ENCODE measurements around the gene CGREF1.
A peak's percentile ranks its signal among the peaks of the same experiment; 100 is the strongest.

The CGREF1 gene

GRCh38 chr2:27100036-27100435 is 18.9 kb downstream of the CGREF1 start:
- no peak overlapping the region for H3K14ac ChIP-seq (ENCODE audit: low read length)
- no peak overlapping the region for H3K4me3 ChIP-seq (ENCODE audit: low read length in 2 of 2)
- H2BK120ac ChIP-seq (ENCODE audit: low read depth, low read length), result peak overlapping the region; percentile 53
- H3K27me3 ChIP-seq (ENCODE audit: control insufficient read depth in 3 of 3, insufficient read depth in 3 of 3, low read depth in 1 of 3, low read length in 3 of 3), result peaks cover 0 to 16% (median 2%) of the 10 kb centered on the region in 3 experiments
- no peak overlapping the region for H3K23ac ChIP-seq (ENCODE audit: low read depth, low read length, poor library complexity)
- no peak overlapping the region for H4K8ac ChIP-seq (ENCODE audit: low read depth, low read length)
- H3K18ac ChIP-seq (ENCODE audit: low read length), result peak overlapping the region; percentile 22
- no peaks in the 10 kb centered on the region for H3K79me1 ChIP-seq (ENCODE audit: low read depth, low read length)
- H3K36me3 ChIP-seq (replicated peaks in 1 of 2; ENCODE audit: control insufficient read depth in 2 of 2, insufficient read depth in 2 of 2, low read length in 2 of 2), result peaks cover 0 to 1% of the 10 kb centered on the region in 2 donors
- no peak overlapping the region for H3K27ac ChIP-seq (replicated peaks; ENCODE audit: low read length)
- no peaks in the 10 kb centered on the region for H3K9me3 ChIP-seq (replicated peaks in 1 of 2; ENCODE audit: control insufficient read depth in 2 of 2, insufficient read depth in 1 of 2, low read depth in 1 of 2, low read length in 2 of 2)
- H3K4me1 ChIP-seq (ENCODE audit: control insufficient read depth in 2 of 2, insufficient read depth in 1 of 2, low read depth in 1 of 2, low read length in 2 of 2), result peaks cover 0 to 4% of the 10 kb centered on the region in 2 donors
- no peak overlapping the region for H2BK5ac ChIP-seq (ENCODE audit: low read length)
- no peak overlapping the region for H2AK5ac ChIP-seq (ENCODE audit: low read depth, low read length)
- H2BK12ac ChIP-seq (ENCODE audit: low read length), result no peak overlapping the region
- no peak overlapping the region for H2BK15ac ChIP-seq (ENCODE audit: low read length)
- whole genome bisulfite sequencing, 2 donors (ENCODE audit: extremely low coverage in 2 of 2, insufficient read length in 2 of 2, insufficient replicate concordance in 1 of 2), result no CpG with 5 or more reads among the region's 10 CpGs
- H4K91ac ChIP-seq (ENCODE audit: low read depth, low read length, poor library complexity), result no peak overlapping the region
- no peak overlapping the region for H3K4me2 ChIP-seq (ENCODE audit: insufficient read depth, low read length, poor library complexity, severe bottlenecking)
- H3K4ac ChIP-seq (ENCODE audit: low read length), result no peak overlapping the region
- no peak for DNase-seq (ENCODE audit: low spot score)
- no peak overlapping the region for H3K9ac ChIP-seq (ENCODE audit: low read depth, low read length, poor library complexity)
- no peak overlapping the region for H2AFZ ChIP-seq (ENCODE audit: low read length)

GRCh38 chr2:27099334-27099955 is 19.5 kb downstream of the CGREF1 start:
- H3K14ac ChIP-seq (ENCODE audit: low read length), result no peak overlapping the region
- H2BK120ac ChIP-seq (ENCODE audit: low read depth, low read length), result peak overlapping the region; percentile 53
- no peak overlapping the region for H2BK12ac ChIP-seq (ENCODE audit: low read length)
- peaks cover 0 to 11% (median 2%) of the 10 kb centered on the region in 3 experiments for H3K27me3 ChIP-seq (ENCODE audit: control insufficient read depth in 3 of 3, insufficient read depth in 3 of 3, low read depth in 1 of 3, low read length in 3 of 3)
- H3K23ac ChIP-seq (ENCODE audit: low read depth, low read length, poor library complexity), result peak overlapping the region; percentile 10
- no peak overlapping the region for H3K4me2 ChIP-seq (ENCODE audit: insufficient read depth, low read length, poor library complexity, severe bottlenecking)
- H3K4ac ChIP-seq (ENCODE audit: low read length), result no peak overlapping the region
- H2BK5ac ChIP-seq (ENCODE audit: low read length), result no peak overlapping the region
- peak overlapping the region; percentile 2 for H3K18ac ChIP-seq (ENCODE audit: low read length)
- no peak overlapping the region for H2AK5ac ChIP-seq (ENCODE audit: low read depth, low read length)
- no CpG with 5 or more reads among the region's 19 CpGs for WGBS, 2 donors (ENCODE audit: extremely low coverage in 2 of 2, insufficient read length in 2 of 2, insufficient replicate concordance in 1 of 2)
- no peak for DNase-seq (ENCODE audit: low spot score)
- peaks cover 0 to 4% of the 10 kb centered on the region in 2 donors for H3K4me1 ChIP-seq (ENCODE audit: control insufficient read depth in 2 of 2, insufficient read depth in 1 of 2, low read depth in 1 of 2, low read length in 2 of 2)
- no peaks in the 10 kb centered on the region for H3K9me3 ChIP-seq (replicated peaks in 1 of 2; ENCODE audit: control insufficient read depth in 2 of 2, insufficient read depth in 1 of 2, low read depth in 1 of 2, low read length in 2 of 2)
- no peak overlapping the region for H4K91ac ChIP-seq (ENCODE audit: low read depth, low read length, poor library complexity)
- no peak overlapping the region for H2AFZ ChIP-seq (ENCODE audit: low read length)
- no peak overlapping the region for H3K4me3 ChIP-seq (ENCODE audit: low read length in 2 of 2)
- H4K8ac ChIP-seq (ENCODE audit: low read depth, low read length), result no peak overlapping the region
- no peak overlapping the region for H2BK15ac ChIP-seq (ENCODE audit: low read length)
- peaks cover 0 to 1% of the 10 kb centered on the region in 2 donors for H3K36me3 ChIP-seq (replicated peaks in 1 of 2; ENCODE audit: control insufficient read depth in 2 of 2, insufficient read depth in 2 of 2, low read length in 2 of 2)
- H3K79me1 ChIP-seq (ENCODE audit: low read depth, low read length), result no peaks in the 10 kb centered on the region
- no peak overlapping the region for H3K9ac ChIP-seq (ENCODE audit: low read depth, low read length, poor library complexity)
- H3K27ac ChIP-seq (replicated peaks; ENCODE audit: low read length), result no peak overlapping the region

- no peak overlapping the region for H2BK12ac ChIP-seq (ENCODE audit: low read length)
- H3K36me3 ChIP-seq (replicated peaks in 1 of 2; ENCODE audit: control insufficient read depth in 2 of 2, insufficient read depth in 2 of 2, low read length in 2 of 2), result peaks cover 0 to 1% of the 10 kb centered on the region in 2 donors
- no peak for DNase-seq (ENCODE audit: low spot score)
- no peak overlapping the region for H2AK5ac ChIP-seq (ENCODE audit: low read depth, low read length)
- no peaks in the 10 kb centered on the region for H3K9me3 ChIP-seq (replicated peaks in 1 of 2; ENCODE audit: control insufficient read depth in 2 of 2, insufficient read depth in 1 of 2, low read depth in 1 of 2, low read length in 2 of 2)
- H3K79me1 ChIP-seq (ENCODE audit: low read depth, low read length), result no peaks in the 10 kb centered on the region
- H2BK120ac ChIP-seq (ENCODE audit: low read depth, low read length), result no peak overlapping the region
- H3K4ac ChIP-seq (ENCODE audit: low read length), result no peak overlapping the region
- H3K18ac ChIP-seq (ENCODE audit: low read length), result no peak overlapping the region
- peak overlapping the region; percentile 56 for H3K23ac ChIP-seq (ENCODE audit: low read depth, low read length, poor library complexity)
- H2AFZ ChIP-seq (ENCODE audit: low read length), result no peak overlapping the region
- H3K27ac ChIP-seq (replicated peaks; ENCODE audit: low read length), result no peak overlapping the region
- H4K91ac ChIP-seq (ENCODE audit: low read depth, low read length, poor library complexity), result no peak overlapping the region
- no peak overlapping the region for H4K8ac ChIP-seq (ENCODE audit: low read depth, low read length)
- WGBS, 2 donors (ENCODE audit: extremely low coverage in 2 of 2, insufficient read length in 2 of 2, insufficient replicate concordance in 1 of 2), result no CpG with 5 or more reads among the region's 14 CpGs
- no peak overlapping the region for H2BK5ac ChIP-seq (ENCODE audit: low read length)
- peaks cover 0 to 4% of the 10 kb centered on the region in 2 donors for H3K4me1 ChIP-seq (ENCODE audit: control insufficient read depth in 2 of 2, insufficient read depth in 1 of 2, low read depth in 1 of 2, low read length in 2 of 2)
- no peak overlapping the region for H3K14ac ChIP-seq (ENCODE audit: low read length)
- no peak overlapping the region for H3K4me3 ChIP-seq (ENCODE audit: low read length in 2 of 2)
- no peak overlapping the region for H2BK15ac ChIP-seq (ENCODE audit: low read length)
- H3K4me2 ChIP-seq (ENCODE audit: insufficient read depth, low read length, poor library complexity, severe bottlenecking), result no peak overlapping the region
- peaks cover 0 to 2% (median 0%) of the 10 kb centered on the region in 3 experiments for H3K27me3 ChIP-seq (ENCODE audit: control insufficient read depth in 3 of 3, insufficient read depth in 3 of 3, low read depth in 1 of 3, low read length in 3 of 3)
- H3K9ac ChIP-seq (ENCODE audit: low read depth, low read length, poor library complexity), result no peak overlapping the region
Observed at GRCh38 chr2:27097341-27097740, 21.6 kb downstream of the CGREF1 start.

- no peak overlapping the region for H2BK5ac ChIP-seq (ENCODE audit: low read length)
- WGBS, 2 donors (ENCODE audit: extremely low coverage in 2 of 2, insufficient read length in 2 of 2, insufficient replicate concordance in 1 of 2), result no CpG with 5 or more reads among the region's 3 CpGs
- no peaks in the 10 kb centered on the region for H3K79me1 ChIP-seq (ENCODE audit: low read depth, low read length)
- no peak overlapping the region for H4K91ac ChIP-seq (ENCODE audit: low read depth, low read length, poor library complexity)
- H2BK120ac ChIP-seq (ENCODE audit: low read depth, low read length), result no peak overlapping the region
- H2AK5ac ChIP-seq (ENCODE audit: low read depth, low read length), result no peak overlapping the region
- H2BK15ac ChIP-seq (ENCODE audit: low read length), result no peak overlapping the region
- no peak overlapping the region for H3K23ac ChIP-seq (ENCODE audit: low read depth, low read length, poor library complexity)
- no peak overlapping the region for H3K14ac ChIP-seq (ENCODE audit: low read length)
- H3K27me3 ChIP-seq (ENCODE audit: control insufficient read depth in 3 of 3, insufficient read depth in 3 of 3, low read depth in 1 of 3, low read length in 3 of 3), result no peaks in the 10 kb centered on the region
- no peak overlapping the region for H3K4me3 ChIP-seq (ENCODE audit: low read length in 2 of 2)
- no peak overlapping the region for H3K4ac ChIP-seq (ENCODE audit: low read length)
- peak overlapping the region; percentile 94 for H2AFZ ChIP-seq (ENCODE audit: low read length)
- peak overlapping the region; percentile 57 for H3K18ac ChIP-seq (ENCODE audit: low read length)
- DNase-seq (ENCODE audit: low spot score), result no peak
- peaks cover 0 to 1% of the 10 kb centered on the region in 2 donors for H3K36me3 ChIP-seq (replicated peaks in 1 of 2; ENCODE audit: control insufficient read depth in 2 of 2, insufficient read depth in 2 of 2, low read length in 2 of 2)
- no peak overlapping the region for H4K8ac ChIP-seq (ENCODE audit: low read depth, low read length)
- H3K4me1 ChIP-seq (ENCODE audit: control insufficient read depth in 2 of 2, insufficient read depth in 1 of 2, low read depth in 1 of 2, low read length in 2 of 2), result peaks cover 0 to 4% of the 10 kb centered on the region in 2 donors
- no peak overlapping the region for H2BK12ac ChIP-seq (ENCODE audit: low read length)
- no peak overlapping the region for H3K27ac ChIP-seq (replicated peaks; ENCODE audit: low read length)
- H3K9ac ChIP-seq (ENCODE audit: low read depth, low read length, poor library complexity), result no peak overlapping the region
- H3K4me2 ChIP-seq (ENCODE audit: insufficient read depth, low read length, poor library complexity, severe bottlenecking), result no peak overlapping the region
- H3K9me3 ChIP-seq (replicated peaks in 1 of 2; ENCODE audit: control insufficient read depth in 2 of 2, insufficient read depth in 1 of 2, low read depth in 1 of 2, low read length in 2 of 2), result no peaks in the 10 kb centered on the region
Observed at GRCh38 chr2:27096748-27097297, 22.1 kb downstream of the CGREF1 start.

Data from neuronal stem cell (in vitro differentiated cells).